SK-N-SH (cell line): ENCODE measurements around the gene TCFL5. TPM values are rescaled to one million over a fixed set of nuclear protein-coding genes. Genes with fewer than 3 reads are reported as not detected.
A peak's percentile ranks its signal among the peaks of the same experiment; 100 is the strongest.

Experiments used
- EP300 ChIP-seq, 2 experiments: IDR thresholded peaks; 2 replicates each; pipeline versions ENCODE4 v1.4.0 to v1.6.1; 2012; ENCODE audit warnings: borderline replicate concordance in 1 of 2, low read depth in 1 of 2, low read length in 1 of 2
- MXI1 ChIP-seq: IDR thresholded peaks from 2 replicates; pipeline ENCODE4 v1.6.1; 2012; ENCODE audit warnings: mild to moderate bottlenecking, low read depth, low read length, improper control_type of control experiment
- NRF1 ChIP-seq: IDR thresholded peaks from 2 replicates; pipeline ENCODE4 v1.6.1; 2012; ENCODE audit warnings: low read depth, mild to moderate bottlenecking, low read length
- RCOR1 ChIP-seq: fragments of 150-350 bp; IDR thresholded peaks from 2 replicates; pipeline ENCODE4 v1.6.1; 2017; ENCODE audit warnings: antibody characterized with exemption, low read length
- polyA plus RNA-seq, 3 experiments: library from polyadenylated mRNA; depleted of rRNA; stranded (reverse); fragments of >200 nt; gene quantifications; 2 replicates each; pipeline ENCODE4 v1.2.3, GENCODE V29; 2012
- small RNA-seq, 7 experiments: library from RNA; depleted of rRNA; stranded (forward); fragments of <200 nt; gene quantifications; one replicate each; pipeline ENCODE3, GENCODE V24; 2012

The TCFL5 gene
- polyA plus RNA-seq, 1 of the 3 experiments (the other 2 are of a cell fraction): 10.1 TPM

DNA sequence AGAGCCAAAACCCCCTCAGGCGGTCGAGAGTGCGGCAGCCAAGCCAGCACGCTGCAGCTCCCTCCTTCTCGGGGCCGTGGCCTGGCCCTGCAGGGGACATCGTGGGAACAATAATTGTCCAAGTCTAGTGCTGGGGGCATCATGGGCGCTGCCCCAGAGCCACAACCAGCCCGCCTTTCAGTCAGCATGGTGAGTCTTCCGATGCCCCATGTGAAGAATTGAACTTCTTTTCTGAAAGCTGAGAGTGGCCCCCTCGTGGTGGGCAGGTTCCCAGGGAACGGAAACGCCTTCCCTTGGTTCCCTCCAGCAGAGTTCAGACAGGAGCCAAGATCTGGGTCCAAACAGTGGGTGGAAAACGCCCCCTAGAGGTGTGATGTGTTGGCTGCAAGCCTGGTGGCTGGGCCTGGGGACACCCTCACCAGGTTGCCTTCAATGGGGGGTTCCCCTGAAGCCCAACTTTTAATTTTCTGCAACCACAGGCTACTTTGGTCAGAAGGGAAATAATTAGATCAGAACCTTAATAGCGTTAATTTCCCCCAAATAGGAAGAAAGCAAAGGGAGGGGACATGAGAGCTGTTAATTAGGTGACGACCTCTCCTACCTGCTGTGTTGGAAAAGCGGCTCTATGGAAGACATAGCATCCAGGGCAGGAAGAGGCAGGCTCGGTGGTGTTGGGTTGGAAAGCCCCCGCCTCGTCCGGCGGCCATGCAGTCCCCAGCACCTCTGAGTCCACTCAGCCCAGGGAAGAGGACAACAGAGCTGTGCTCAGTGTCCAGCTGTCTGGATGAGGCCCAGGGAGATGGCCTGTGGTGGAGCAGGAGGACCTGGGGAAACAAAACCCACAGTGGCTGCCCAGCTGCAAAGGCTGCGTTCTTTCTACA lies 70.1 kb downstream of the TCFL5 start (continued):
- TF ChIP-seq EP300 (IDR thresholded peaks at IDR 0.05; ENCODE audit: borderline replicate concordance in 1 of 2, low read depth in 1 of 2, low read length in 1 of 2): no peak
- 0 out of 2 replicates have a peak, but pooled peaks have one; percentile 1 for TF ChIP-seq NRF1
- peak; percentile 45; the same call in 1 of the 2 replicates for TF ChIP-seq RCOR1
- peak; percentile 80; the same call in 1 of the 2 replicates for TF ChIP-seq MXI1
- TF ChIP-seq, all 33 proteins: peak for 11

Small RNA genes within 50 kb of the gene (small RNA-seq; reads per million reads assigned to genes)
- 0 reads per million in 7 experiments for gene DPH3P1

Other genes with a start within 250 kb of the TCFL5 start
- 0.33 and 0.36 TPM in 2 replicates for gene SLCO4A1, start 219.3 kb downstream of the TCFL5 start, polyA plus RNA-seq (2012; rRNA removed)
- gene NTSR1, start 153.0 kb downstream of the TCFL5 start, polyA plus RNA-seq (2012; rRNA removed): 3.1 and 8.2 TPM in 2 replicates
- 20.0 and 22.0 TPM in 2 replicates for gene MRGBP, start 65.3 kb downstream of the TCFL5 start, polyA plus RNA-seq (2012; rRNA removed)
- 52.9 and 60.8 TPM in 2 replicates for gene OGFR, start 57.0 kb downstream of the TCFL5 start, polyA plus RNA-seq (2012; rRNA removed)
- gene COL9A3, start 44.8 kb downstream of the TCFL5 start, polyA plus RNA-seq (2012; rRNA removed): 1.3 and 2.5 TPM in 2 replicates
- 14.7 and 15.6 TPM in 2 replicates for gene DIDO1, start 64.7 kb upstream of the TCFL5 start, polyA plus RNA-seq (2012; rRNA removed)
- 18.1 and 18.7 TPM in 2 replicates for gene GID8, start 76.3 kb upstream of the TCFL5 start, polyA plus RNA-seq (2012; rRNA removed)
- gene SLC17A9, start 90.9 kb upstream of the TCFL5 start, polyA plus RNA-seq (2012; rRNA removed): not detected in 2 replicates
- not detected in 2 replicates for gene BHLHE23, start 145.1 kb upstream of the TCFL5 start, polyA plus RNA-seq (2012; rRNA removed)